GM12891 (cell line): ENCODE data around the gene NAALADL2.

Experiments used
- POLR2A ChIP-seq: IDR thresholded peaks from 2 replicates; pipeline ENCODE4 v1.6.1; 2011; ENCODE audit warnings: low read depth, low read length, control low read depth
- POLR2AphosphoS5 ChIP-seq: IDR thresholded peaks from 2 replicates; pipeline ENCODE4 v1.6.1; 2011; ENCODE audit warnings: low read depth, low read length, control low read depth
- POU2F2 ChIP-seq: IDR thresholded peaks from 2 replicates; pipeline ENCODE4 v1.6.1; 2011; ENCODE audit warnings: low read depth, mild to moderate bottlenecking, control low read depth, low read length, moderate library complexity
- TAF1 ChIP-seq: IDR thresholded peaks from 2 replicates; pipeline ENCODE4 v1.6.1; 2011; ENCODE audit warnings: low read depth, low read length, control low read depth

DNA sequence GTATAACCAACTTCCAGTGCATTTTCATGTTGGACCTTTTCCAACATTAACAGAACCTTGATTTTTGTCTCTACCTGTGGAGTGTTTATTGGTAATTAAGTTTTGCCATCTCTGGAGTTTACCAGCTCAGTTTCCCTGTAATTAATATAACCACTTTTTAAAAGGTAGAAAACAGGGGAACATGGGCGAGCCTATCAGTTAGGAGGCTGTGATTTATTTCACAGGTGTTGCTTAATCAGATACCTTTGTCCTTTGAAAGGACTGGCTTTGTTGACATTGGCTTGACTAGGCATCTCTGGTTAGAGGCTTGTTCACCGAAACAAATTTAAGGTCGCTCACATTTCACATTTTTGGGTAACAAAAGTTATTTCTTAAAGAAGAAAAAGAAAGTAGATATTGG is 622 bp downstream of the NAALADL2 start:
- TF ChIP-seq TAF1 (no peak), POLR2A (no peak), POLR2AphosphoS5 (no peak), POU2F2 (no peak)
